Non-pigmented ciliary epithelial cell (primary cell): ENCODE data around the gene NFATC1.

Experiments
- DNase-seq: peaks from one replicate; pipeline ENCODE4 v3.0.0-alpha.2; 2010; ENCODE audit warnings: low read depth

Gene NFATC1

GRCh38 chr18:79389689-79390088 is 6.0 kb upstream of the NFATC1 start:
- DNase-seq = no peak

GRCh38 chr18:79392226-79392625 is 3.5 kb upstream of the NFATC1 start:
- DNase-seq = no peak

GRCh38 chr18:79393181-79393634 is 2.5 kb upstream of the NFATC1 start:
- DNase-seq = no peak

- no peak for DNase-seq
Measured at GRCh38 chr18:79393635-79394533, 1.8 kb upstream of the NFATC1 start.

GRCh38 chr18:79394534-79395307 is 1.0 kb upstream of the NFATC1 start:
- DNase-seq = no peak

- DNase-seq = no peak
Measured at GRCh38 chr18:79395308-79395640, 456 bp upstream of the NFATC1 start.

GRCh38 chr18:79396431-79397246 is 909 bp downstream of the NFATC1 start:
- DNase-seq = no peak

- no peak for DNase-seq
Measured at GRCh38 chr18:79397247-79397829, 1.6 kb downstream of the NFATC1 start.

GRCh38 chr18:79397830-79398761 is 2.4 kb downstream of the NFATC1 start:
- no peak for DNase-seq

GRCh38 chr18:79399275-79400081 is 3.7 kb downstream of the NFATC1 start:
- no peak for DNase-seq

- DNase-seq = no peak
Measured at GRCh38 chr18:79400091-79400590, 4.4 kb downstream of the NFATC1 start.

GRCh38 chr18:79400591-79401381 is 5.1 kb downstream of the NFATC1 start:
- DNase-seq = no peak

- DNase-seq = no peak
Measured at GRCh38 chr18:79401494-79402208, 5.9 kb downstream of the NFATC1 start.

- no peak for DNase-seq
Measured at GRCh38 chr18:79402209-79402576, 6.5 kb downstream of the NFATC1 start.

GRCh38 chr18:79402977-79403722 is 7.4 kb downstream of the NFATC1 start:
- no peak for DNase-seq

GRCh38 chr18:79403723-79404566 is 8.2 kb downstream of the NFATC1 start:
- DNase-seq = no peak

- no peak for DNase-seq
Measured at GRCh38 chr18:79404567-79404910, 8.8 kb downstream of the NFATC1 start.
